Erythroblast (primary cell): Measurements from ENCODE around the gene CHN1.

ENCODE experiments used
- DNase-seq, 2 experiments: peaks; one replicate each; lab custom pipeline; 2025; lab: John Stamatoyannopoulos, UW
- GATA1 ChIP-seq: IDR thresholded peaks from 2 replicates; pipeline ENCODE4 v1.6.1; 2011; ENCODE audit warnings: low read depth, mild to moderate bottlenecking, control low read depth, low read length, moderate library complexity
- POLR2A ChIP-seq: IDR thresholded peaks from 2 replicates; pipeline ENCODE4 v1.6.1; 2011; ENCODE audit warnings: mild to moderate bottlenecking, low read length

CHN1 gene

GRCh38 chr2:174878537-174879147 is 126.5 kb downstream of the CHN1 start:
- no peak for DNase-seq
- TF ChIP-seq GATA1 = no peak

- no peak for TF ChIP-seq GATA1
- TF ChIP-seq POLR2A = no peak
Observed at GRCh38 chr2:174877751-174878150, 127.4 kb downstream of the CHN1 start.

GRCh38 chr2:174877301-174877700 is 127.9 kb downstream of the CHN1 start:
- no peak for DNase-seq

More at GRCh38 chr2:174877751-174878150, 127.4 kb downstream of the CHN1 start:
- DNase-seq = no peak

GRCh38 chr2:174874085-174874484 is 131.1 kb downstream of the CHN1 start:
- no peak for TF ChIP-seq GATA1
- no peak for TF ChIP-seq POLR2A

More at GRCh38 chr2:174877301-174877700, 127.9 kb downstream of the CHN1 start:
- TF ChIP-seq POLR2A (no peak), GATA1 (no peak)

GRCh38 chr2:174873471-174873870 is 131.7 kb downstream of the CHN1 start:
- TF ChIP-seq POLR2A (no peak), GATA1 (no peak)
- DNase-seq = no peak

More at GRCh38 chr2:174874085-174874484, 131.1 kb downstream of the CHN1 start:
- no peak for DNase-seq

GRCh38 chr2:174870787-174871186 is 134.4 kb downstream of the CHN1 start:
- no peak for DNase-seq

GRCh38 chr2:174868878-174869277 is 136.3 kb downstream of the CHN1 start:
- TF ChIP-seq POLR2A (no peak), GATA1 (no peak)
- DNase-seq = no peak

More at GRCh38 chr2:174870787-174871186, 134.4 kb downstream of the CHN1 start:
- TF ChIP-seq GATA1 (no peak), POLR2A (no peak)

- DNase-seq = no peak
- TF ChIP-seq GATA1 (no peak), POLR2A (no peak)
Observed at GRCh38 chr2:174866421-174866820, 138.8 kb downstream of the CHN1 start.

GRCh38 chr2:174863183-174863582 is 142.0 kb downstream of the CHN1 start:
- TF ChIP-seq POLR2A (no peak), GATA1 (no peak)
- no peak for DNase-seq

GRCh38 chr2:174859563-174860169 is 145.5 kb downstream of the CHN1 start:
- no peak for TF ChIP-seq POLR2A
- TF ChIP-seq GATA1 = no peak
- DNase-seq = no peak

- TF ChIP-seq POLR2A = no peak
- no peak for TF ChIP-seq GATA1
- DNase-seq = no peak
Observed at GRCh38 chr2:174858745-174859144, 146.4 kb downstream of the CHN1 start.

- DNase-seq = no peak
- TF ChIP-seq POLR2A (no peak), GATA1 (no peak)
Observed at GRCh38 chr2:174856447-174856846, 148.7 kb downstream of the CHN1 start.

GRCh38 chr2:174846941-174847938 is 157.9 kb downstream of the CHN1 start:
- DNase-seq = no peak
- no peak for TF ChIP-seq GATA1

- TF ChIP-seq POLR2A (no peak), GATA1 (no peak)
- DNase-seq = no peak
Observed at GRCh38 chr2:174846218-174846617, 159.0 kb downstream of the CHN1 start.
